AML-193 (cell line): ENCODE data around the gene KLHL10.
"Not testable (repeated sequence)": the region's sequence is repeated elsewhere in the genome, so short reads cannot be mapped to it uniquely, and the experiment has no call there.

ENCODE experiments used
- DNase-seq, 2 experiments: peaks; one replicate each; lab custom pipeline; 2025; lab: John Stamatoyannopoulos, UW

KLHL10 gene

DNA sequence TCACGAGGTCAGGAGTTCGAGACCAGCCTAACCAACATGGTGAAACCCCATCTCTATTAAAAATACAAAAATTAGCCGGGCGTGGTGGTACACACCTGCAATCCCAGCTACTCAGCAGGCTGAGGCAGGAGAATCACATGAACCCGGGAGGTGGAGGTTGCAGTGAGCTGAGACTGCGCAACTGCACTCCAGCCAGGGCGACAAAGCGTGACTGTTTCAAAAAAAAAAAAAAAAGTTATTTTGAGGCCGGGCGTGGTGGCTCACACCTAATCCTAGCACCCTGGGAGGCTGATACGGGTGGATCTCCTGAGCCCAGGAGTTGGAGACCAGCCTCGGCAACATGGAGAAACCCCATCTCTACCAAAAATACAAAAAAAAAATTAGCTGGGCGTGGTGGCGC is 13.8 kb downstream of the KLHL10 start:
- not testable (repeated sequence) for DNase-seq

DNA sequence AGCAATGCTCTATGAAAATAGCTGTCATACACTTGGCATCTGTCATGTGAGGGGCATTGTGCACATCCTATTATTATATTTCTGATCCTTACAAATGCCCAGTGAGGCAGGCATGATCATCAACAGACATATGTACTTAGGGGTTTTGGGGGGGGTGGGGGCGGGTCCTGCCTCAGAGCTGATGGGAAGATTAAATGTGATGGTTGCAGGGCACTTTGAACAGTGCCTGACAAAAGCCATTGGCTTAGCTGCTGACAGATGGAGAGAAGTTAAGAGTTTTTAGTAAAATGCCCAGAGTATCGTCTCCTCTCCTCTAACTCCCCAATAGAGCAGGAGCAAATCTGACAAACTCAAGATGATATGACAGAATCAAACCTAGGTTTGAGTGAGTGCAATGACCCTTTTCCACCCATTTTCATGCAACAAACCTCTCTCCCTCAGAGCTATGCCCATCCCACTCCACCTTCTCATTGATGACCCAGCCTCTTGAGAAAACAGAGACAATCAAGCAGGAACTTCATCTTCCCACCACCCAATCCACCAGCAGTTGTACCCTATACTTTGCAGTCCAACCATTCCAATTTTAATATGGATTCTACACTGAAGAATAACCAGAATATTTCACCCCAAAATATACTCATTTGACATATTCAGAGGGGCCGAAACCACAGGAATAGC is 22.8 kb downstream of the KLHL10 start:
- DNase-seq, result no peak

DNA sequence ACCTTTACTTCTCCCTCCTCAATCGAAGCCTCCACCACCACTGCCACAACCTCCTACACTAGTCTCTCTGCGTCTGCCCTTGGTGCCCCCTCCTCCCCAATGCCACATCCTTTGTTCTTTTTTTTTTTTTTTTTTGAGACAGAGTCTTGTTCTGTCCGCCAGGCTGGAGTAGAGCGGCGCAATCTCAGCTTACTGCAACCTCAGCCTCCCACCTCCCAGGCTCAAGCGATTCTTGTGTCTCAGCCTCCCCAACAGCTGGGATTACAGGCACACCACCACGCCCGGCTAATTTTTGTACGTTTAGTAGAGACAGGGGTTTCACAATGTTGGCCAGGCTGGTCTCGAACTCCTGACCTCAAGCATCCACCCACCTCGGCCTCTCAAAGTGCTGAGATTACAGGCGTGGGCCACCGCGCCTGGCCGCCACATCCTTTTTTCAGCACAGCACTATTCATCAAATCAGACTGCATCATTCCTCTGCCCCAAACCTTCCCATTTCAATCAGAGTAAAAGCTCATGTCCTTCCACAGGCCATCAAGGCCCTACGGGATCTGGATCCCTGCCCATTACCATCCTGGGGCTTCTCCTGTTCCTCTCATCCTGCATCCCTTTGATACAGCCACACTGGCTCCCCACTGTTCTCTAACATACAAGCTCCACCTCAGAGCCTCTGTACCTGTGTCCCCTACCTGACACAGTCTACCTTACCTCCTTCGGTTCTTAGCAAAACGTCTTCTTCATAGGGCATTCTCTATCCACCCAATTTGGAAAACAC is 25.6 kb downstream of the KLHL10 start:
- no peak for DNase-seq

DNA sequence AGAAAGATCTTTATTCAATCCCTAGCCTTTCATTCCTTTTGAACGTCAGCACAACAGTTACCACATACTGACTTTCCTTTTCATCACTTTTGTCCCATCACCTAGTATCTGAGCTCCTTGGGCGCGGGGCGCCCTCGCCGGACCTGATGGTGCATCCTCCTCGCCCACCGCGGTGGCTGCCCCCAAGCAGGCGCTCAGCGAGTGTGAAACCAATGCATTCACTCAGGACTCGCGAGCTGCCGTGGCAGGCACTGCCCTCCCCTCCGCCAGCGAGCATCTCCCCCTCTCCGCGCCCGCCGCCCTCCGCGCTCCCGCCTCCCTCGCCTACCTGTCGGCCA is 26.8 kb downstream of the KLHL10 start:
- no peak for DNase-seq

DNA sequence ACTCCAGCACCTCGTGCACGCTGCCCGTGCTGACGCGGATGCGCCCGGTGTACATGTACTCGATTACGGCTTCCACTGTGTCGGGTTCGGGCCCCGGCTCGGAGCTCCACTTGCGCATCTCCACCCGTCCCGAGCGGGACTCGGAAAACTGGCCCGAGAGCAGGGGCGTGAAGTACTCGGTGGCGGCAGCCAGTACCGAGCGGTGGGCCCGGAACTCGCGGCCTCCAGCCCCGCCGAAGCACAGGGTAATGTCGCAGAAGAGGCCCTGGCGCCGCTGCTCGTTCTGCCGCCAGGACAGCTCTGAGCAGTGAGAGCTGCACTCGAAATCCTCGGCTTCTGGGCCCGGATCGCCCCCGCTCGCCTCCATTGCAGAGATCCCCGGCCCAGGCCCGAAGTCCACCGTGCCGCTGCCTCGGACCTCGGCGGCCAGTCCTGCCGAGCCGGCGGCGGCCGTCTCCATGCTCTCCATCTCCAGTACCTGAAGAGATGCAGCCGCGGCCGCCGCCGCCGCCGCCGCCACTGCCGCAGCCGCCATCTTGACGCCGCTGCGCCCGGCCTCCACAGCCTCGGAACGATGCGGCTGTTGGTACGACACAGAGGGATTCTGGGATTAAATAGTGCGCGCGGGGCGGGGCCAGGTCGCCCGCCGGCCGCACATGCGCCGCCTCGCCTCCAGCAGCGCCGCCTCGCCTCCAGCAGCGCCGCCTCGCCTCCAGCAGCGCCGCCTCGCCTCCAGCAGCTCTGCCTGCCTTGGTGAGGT is 27.4 kb downstream of the KLHL10 start, which contains the start of gene KLHL11:
KLHL11 (minus strand) TSS at position 588 of the 760 bp plus-strand sequence; CDS start at position 535, 53 bp downstream.
- peak; percentile 90 to 96 for DNase-seq

DNA sequence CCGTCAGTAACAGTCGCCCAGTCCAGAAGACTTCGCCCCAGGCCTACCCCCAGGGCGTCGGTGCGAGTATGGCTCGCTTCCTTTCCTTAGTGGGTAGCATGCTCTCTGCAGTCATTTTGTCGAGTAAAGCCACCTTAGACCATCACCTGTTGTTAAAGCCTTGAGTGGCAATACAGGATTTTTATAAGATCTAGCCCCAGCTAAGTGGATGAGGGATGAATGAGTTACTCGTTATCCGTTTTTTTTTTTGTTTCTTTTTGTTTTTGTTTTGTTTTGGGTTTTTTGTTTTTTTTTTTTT is 27.9 kb downstream of the KLHL10 start:
- DNase-seq, result no peak

DNA sequence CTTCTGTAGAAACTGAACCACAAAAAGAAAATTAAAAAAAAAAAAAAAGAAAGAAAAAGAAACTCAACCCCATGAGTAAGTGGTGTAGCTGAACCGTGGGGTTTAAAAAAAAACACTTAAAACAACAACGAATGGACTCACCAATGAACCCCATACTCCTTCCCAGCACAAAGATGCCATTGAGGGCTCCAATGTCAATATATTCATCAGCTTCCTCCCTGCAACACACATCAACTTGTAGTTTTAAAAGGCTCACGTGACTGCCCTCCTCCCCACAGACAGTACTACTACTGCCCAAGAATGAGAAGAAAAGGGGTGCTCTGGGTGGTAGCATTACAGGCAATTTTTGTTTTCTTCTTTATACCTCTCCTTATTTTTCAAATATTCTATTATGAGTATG is 30.9 kb downstream of the KLHL10 start:
- no peak for DNase-seq

DNA sequence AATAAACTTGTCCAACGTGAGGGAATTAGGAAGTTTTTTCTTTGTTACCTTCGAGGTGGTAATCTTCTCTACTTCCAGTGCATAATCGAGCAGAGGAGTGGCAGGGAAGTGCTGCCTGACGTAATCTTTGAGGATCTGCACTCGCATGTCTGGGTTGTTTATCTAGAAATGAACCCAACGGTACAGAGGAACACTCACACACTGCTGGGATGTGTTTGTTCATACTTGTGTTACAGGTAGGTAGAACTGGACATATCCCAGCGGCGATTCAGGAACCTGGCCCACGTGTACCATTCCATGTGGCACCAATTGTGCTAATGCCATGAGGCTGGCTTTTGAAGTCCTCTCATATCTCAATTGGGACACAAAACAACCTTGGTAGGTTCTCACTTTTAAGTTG is 31.8 kb downstream of the KLHL10 start:
- DNase-seq, result no peak

DNA sequence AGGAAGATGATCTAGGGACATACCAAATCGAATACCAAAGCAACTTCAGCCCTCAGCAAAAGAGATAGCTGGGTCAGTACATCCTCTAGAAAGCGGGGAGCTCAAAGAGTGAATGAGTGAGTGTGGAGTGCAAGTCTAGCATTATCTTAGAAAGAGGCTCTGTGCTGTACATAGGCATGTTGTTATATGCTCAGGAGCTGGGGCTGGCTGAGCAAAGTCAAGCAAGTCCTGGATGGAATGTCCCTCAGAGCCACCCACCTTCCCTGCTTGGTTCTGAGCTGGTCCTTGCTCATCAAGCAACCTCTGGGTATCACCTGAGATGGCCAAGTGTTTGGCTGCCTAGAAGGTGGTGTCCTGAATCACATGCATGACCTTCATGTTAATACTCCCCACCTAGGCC is 32.5 kb downstream of the KLHL10 start:
- DNase-seq, result no peak

DNA sequence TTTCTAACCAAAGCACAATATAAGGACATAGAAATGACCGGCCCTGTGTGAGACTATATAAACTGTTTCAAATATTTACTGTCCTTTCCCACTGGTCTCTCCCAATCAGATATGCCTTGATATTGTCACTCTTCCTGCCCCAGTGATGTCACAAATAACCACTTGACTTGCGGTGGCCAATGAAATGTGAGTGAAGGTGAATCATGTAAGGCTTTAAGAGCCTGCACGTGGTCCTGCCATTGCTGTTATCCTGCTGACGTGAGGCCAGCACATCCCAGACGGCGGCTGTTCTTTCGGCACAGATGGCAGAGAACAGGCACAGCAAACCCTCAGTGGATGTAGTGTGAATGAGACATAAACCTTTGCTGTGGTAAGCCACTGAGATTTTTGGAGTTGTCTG is 33.0 kb downstream of the KLHL10 start:
- no peak for DNase-seq

DNA sequence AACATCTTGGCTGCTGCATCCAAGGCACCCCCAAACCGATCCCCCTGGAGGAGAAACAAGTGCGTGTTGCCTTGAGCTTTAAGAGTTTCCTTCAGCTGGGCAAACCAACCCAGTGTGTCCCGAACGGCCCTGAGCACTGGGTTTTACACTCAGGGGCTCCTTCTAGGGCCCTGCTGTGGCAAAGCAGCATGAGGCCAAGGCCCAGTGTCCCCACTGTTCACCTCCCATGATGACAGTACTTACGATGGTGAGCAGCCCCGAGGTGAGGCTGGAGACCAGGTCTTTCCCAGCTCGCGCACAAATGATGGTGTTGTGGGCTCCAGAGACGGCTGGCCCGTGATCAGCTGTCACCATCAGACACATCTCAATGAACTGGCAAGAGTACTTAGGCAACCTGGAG is 34.2 kb downstream of the KLHL10 start:
- DNase-seq, result no peak

DNA sequence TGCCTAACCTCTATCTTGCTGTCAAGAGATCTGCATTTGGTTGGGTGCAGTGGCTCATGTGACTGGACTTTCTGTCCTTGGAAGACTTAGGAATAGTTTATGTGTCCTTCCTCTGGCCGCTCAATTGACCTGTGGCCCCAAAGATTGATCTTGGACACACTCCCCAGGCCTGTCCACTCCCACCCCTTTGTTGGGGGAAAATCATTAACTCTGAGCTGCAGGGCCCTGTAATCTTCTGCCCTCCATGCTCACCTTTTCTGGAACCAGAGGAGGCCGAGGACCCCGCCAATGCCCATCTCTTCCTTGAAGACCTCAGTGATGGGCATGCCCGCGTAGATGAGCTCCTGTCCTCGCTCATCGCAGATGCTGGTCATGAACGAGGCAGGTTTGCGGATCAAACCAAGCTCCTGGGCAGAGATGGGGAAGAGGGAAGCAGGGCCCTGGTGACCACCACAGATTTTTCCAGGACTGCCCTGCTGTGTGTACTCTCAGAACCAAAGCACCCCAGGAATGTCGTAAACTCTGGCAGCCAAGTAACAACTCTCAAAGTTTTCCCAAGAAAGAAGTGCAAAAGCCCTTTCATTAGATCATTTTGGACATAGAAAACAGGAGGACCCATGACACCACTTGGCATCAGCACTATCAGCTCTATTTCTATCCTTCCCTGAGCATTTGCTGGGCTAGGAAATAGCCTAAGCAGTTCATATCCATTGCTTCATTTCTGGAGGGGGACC is 36.1 kb downstream of the KLHL10 start:
- no peak for DNase-seq

DNA sequence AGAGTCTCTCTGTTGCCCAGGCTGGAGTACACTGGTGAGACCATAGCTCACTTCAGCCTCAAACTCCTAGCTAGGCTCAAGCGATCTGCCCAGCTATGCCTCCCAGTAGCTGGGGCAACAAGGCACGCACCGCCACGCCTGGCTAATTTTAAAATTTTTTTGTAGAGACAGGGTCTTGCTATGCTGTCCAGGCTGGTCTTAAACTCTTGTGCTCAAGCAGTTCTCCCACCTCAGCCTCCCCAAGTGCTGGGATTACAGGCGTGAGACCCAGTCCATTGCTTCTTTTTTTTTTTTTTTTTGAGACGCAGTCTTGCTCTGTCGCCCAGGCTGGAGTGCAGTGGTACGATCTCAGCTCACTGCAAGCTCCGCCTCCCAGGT is 36.7 kb downstream of the KLHL10 start:
- not testable (repeated sequence) for DNase-seq

DNA sequence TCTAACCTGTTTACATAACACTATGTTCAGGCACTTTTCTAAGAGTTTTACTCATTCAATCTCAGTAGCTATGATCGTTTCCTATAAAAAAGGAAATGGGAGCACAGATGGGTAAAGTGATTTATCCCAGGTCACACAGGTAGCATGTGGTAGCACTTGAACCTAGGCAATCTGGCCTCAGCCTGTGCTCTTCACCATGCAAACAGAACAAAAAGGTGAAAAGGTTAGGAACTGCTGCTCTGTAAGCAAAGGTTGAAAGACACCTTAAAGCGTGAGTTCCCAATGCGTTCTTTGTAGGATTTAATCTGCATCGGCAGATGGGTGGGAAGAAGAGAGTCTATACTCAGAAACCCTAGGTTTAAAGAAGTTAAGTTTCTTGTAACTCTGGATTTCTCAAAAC is 42.5 kb downstream of the KLHL10 start:
- no peak for DNase-seq

DNA sequence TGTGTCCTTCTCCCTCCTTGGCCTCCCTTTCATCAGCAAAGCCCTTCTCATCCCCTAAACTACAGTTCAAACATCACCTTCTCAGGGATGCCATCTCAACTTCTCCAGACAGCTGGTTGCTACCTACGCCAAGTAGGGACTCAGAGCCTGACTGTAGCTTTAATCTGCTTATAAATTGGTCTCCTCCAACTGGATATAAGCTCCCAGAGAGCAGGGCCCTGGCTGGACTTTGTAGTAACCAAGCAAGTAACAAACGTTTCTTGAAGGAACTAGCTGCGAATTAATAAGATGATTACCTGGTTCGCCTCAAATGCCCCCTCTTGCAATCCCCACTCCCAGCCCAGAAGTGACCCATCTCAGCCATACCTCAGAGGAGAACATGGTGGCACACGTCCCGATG is 45.1 kb downstream of the KLHL10 start:
- DNase-seq, result no peak

DNA sequence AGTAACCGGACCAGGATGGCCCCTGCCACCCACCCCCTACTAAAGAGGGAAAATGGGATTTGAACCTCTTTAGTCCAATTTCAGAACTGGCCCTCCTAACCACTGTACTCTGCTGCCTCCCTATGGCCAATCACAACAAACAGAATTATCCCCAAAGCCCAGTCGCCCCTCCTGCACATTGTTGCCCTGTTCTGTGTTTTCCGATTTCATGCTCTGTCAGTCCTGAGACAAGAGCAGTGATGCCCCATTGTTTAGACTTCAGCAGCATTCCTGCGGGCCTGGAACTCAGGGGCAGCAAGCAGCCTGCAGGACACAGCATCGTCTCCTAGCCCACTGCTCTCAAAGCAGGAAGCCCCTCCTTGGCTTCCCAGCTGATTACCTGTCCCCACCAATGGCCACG is 48.1 kb downstream of the KLHL10 start:
- peak in 1 of 2 experiments; percentile 30 for DNase-seq

DNA sequence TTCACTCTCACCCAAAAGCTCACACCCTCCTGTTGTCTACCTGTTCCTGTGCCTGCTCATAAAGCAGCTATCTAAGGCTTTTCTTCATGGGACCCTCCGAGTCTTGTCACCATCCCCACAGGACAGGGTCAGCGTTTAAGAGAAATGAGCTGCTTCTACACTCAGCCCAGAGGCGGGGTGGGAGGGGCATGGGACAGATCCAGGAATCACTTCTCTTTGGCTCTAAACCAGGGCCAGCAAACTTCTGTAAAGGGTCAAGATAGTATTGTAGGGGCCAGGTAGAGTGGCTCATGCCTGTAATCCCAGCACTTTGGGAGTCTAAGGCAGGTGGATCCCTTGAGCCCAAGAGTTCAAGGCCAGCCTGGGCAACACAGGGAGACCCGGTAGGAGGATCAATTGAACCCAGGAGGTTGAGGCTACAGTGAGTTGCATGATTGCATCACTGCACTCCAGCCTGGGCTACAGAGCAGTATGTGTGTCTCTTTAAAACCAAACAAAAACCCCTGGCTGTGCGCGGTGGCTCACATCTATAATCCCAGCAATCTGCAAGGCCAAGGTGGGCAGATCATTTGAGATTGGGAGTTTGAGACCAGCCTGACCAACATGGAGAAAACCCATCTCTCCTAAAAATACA is 50.8 kb downstream of the KLHL10 start:
- DNase-seq, result no peak

DNA sequence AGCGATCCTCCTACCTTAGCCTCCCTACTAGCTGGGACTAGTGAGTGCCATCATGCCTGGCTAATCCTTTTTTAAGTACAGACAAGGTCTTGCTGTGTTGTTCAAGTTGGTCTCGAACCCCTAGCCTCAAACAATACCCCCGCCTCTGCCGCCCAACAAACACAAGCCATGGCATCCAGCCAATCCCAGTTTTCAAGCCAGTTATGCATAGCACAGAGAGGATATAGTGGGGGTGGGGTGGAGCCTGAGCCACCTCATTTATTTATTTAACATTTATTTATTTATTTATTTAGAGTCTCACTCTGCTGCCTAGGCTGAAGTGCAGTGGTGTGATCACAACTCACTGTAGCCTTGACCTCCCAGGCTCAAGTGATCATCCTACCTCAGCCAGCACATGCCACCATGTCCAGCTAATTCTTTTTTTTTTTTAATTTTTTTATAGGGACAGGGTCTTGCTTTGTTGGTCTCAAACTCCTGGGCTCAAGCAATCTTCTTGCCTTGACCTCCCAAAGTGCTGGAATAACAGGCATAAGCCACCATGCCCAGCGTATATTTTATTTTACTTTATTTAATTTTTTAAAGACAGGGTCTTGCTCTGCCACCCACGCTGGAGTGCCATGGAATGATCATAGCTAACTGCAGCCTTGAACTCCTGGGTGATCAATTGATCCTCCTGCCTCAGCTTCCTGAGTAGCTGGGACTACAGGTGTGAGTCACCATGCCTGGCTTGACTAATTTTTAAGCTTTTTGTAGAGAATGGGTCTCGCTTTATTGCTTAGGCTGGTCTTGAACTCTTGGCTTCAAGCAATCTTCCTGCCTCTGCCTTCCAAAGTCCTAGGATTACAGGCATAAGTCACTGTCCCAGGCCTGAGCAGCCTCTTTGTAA is 53.8 kb downstream of the KLHL10 start:
- no peak for DNase-seq

DNA sequence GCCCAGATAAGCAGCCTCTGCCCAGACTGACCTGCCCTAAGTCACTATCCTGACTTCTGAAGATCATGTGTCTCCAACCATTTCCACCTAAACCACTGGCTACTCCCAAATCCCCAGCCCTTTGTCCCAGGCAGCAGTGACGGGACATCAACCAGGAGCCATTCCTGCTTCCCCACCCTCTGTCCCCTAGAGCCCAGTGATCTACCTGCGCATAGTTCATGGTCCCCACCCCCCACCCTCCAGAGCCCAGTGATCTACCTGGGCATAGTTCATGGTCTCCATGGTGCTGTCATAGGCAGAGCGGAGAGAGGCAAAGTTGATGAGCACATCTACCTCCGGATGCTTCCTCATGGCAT is 54.4 kb downstream of the KLHL10 start:
- DNase-seq, result no peak

DNA sequence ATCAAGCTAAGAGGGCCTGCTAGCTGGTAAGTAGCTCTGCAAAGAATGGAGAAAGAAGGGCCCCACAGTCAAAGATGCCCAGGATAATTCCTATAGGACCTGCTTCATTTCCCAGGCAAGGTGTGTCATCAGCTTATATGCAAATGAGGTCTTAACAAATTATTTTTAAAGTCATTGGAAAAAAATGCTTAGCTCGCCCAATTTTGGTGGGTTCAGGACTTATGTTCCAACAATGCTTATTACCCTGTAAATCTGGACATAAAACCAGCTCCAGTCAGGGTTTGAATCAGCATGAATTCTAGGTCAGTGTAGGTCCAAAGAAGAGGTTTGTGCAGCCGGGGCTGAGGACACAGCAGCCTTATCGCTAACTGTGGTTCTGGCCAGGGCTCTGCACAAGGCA is 55.8 kb downstream of the KLHL10 start:
- no peak for DNase-seq

DNA sequence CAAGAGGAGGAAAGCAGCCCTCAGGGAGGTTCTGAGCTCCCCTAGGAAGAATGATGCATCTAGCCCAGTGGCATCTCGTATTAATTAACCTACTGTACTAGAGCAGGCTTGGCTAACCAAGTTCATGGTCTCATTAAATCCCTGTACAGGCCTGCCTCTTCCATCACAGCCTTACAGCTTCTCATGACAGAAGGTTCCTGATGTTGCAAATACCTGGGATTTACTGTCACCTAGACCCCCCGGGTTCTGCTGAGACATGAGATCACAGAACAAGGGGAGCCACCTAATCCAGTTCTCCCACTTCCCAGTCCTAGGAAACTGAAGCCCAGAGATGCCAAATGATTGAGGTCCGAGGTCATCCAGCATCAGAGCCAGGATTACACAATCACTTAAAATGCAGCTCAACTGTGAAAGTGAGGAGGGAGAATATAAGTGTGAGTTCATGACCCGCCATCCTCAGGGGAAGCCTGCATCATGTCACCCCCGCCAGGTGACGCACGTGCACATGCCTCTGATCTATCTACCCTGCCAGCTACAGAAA is 57.2 kb downstream of the KLHL10 start:
- no peak for DNase-seq
